ENCODE data around the gene TRIP13. TPM values are rescaled to one million over a fixed set of nuclear protein-coding genes. Genes with fewer than 3 reads are reported as not detected.

TRIP13 gene
- total and polyA plus RNA-seq, 2 experiments from 2014 or later, result 42.5 to 44.8 TPM

GRCh38 chr5:963310-963672 is 70.6 kb downstream of the TRIP13 start:
- H3K4me3 Mint-ChIP-seq, result no peak overlapping the region
- Histone ChIP-seq H3K27me3 (ENCODE audit: insufficient read depth) (no peaks in the 10 kb centered on the region), H3K4me3 (no peak overlapping the region)

More at GRCh38 chr5:963310-963672, 70.6 kb downstream of the TRIP13 start:
- Histone ChIP-seq H3K4me1 (ENCODE audit: insufficient read depth) (no peaks in the 10 kb centered on the region), H3K79me2 (replicated peaks; ENCODE audit: insufficient read depth) (no peaks in the 10 kb centered on the region), H3F3A (replicated peaks; ENCODE audit: low read depth) (no peaks in the 10 kb centered on the region), H3K36me3 (ENCODE audit: insufficient read depth) (no peaks in the 10 kb centered on the region), H3K9me2 (ENCODE audit: insufficient read depth) (no peaks in the 10 kb centered on the region), H3K4me2 (no peak overlapping the region), H2AFZ (no peak overlapping the region), H4K20me1 (replicated peaks; ENCODE audit: insufficient read depth) (no peaks in the 10 kb centered on the region), H3K27ac (ENCODE audit: low read depth) (no peak overlapping the region)
- Mint-ChIP-seq H3K27ac (no peak overlapping the region), H3K36me3 (ENCODE audit: low read depth) (no peaks in the 10 kb centered on the region), H3K9me3 (no peaks in the 10 kb centered on the region), H3K27me3 (ENCODE audit: insufficient read depth, low read depth, poor library complexity) (peaks cover 7% of the 10 kb centered on the region), H3K4me1 (no peaks in the 10 kb centered on the region)
- DNase-seq (ENCODE audit: low spot score), result no peak
- no peak for TF ChIP-seq ZNF462 (CRISPR knock-in tag; IDR thresholded peaks at IDR 0.05)
- TF ChIP-seq STAT1 (IDR thresholded peaks at IDR 0.05; ENCODE audit: unreplicated experiment), result no peak
- TF ChIP-seq POLR2AphosphoS5 (IDR thresholded peaks at IDR 0.05; ENCODE audit: low read depth), result no peak
- TF ChIP-seq EZH2 (IDR thresholded peaks at IDR 0.05; ENCODE audit: low read depth, unreplicated experiment), result no peak
- no peak for TF ChIP-seq NANOG (IDR thresholded peaks at IDR 0.05; ENCODE audit: borderline replicate concordance)
- no peak for TF ChIP-seq ZNF114 (CRISPR knock-in tag; IDR thresholded peaks at IDR 0.05)
- no peak for TF ChIP-seq ZNF331 (CRISPR knock-in tag; IDR thresholded peaks at IDR 0.05; ENCODE audit: low read depth)
- TF ChIP-seq JUNB (IDR thresholded peaks at IDR 0.05; ENCODE audit: unreplicated experiment), result no peak
- TF ChIP-seq ETS1 (IDR thresholded peaks at IDR 0.05), result no peak
- TF ChIP-seq CTCF (conservative IDR thresholded peaks at IDR 0.05; ENCODE audit: low read depth in 2 of 2), result no peak
- no peak for TF ChIP-seq EZH2phosphoT487 (IDR thresholded peaks at IDR 0.05; ENCODE audit: unreplicated experiment)
- TF ChIP-seq REST (IDR thresholded peaks at IDR 0.05; ENCODE audit: unreplicated experiment), result no peak
- no peak for TF ChIP-seq CREB1 (CRISPR knock-in tag; IDR thresholded peaks at IDR 0.05; ENCODE audit: low read depth)
- ATAC-seq, result no peak
